ENCODE data around the gene LRRC56.

DNA sequence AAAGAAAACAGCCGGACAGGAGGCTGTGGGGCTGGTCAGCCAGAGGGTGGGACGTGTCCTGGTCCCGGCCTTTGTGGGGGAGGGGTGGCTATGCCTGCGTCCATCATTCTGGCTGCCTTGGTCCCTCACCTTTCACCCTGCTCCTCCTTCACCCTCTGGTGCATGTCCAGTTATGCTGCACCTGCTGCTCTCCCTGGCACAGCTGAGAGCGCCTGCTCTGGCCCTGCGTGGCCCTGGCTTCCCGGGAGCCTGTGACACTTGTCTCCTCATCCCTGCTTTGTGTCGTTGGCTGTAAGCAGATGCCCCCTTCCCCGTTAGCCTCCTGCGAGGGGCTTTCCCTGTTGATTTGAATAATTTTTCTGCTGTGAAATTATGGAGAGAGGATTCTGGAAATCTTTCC is 55.6 kb downstream of the LRRC56 start:
- TF ChIP-seq, protein P1, sequence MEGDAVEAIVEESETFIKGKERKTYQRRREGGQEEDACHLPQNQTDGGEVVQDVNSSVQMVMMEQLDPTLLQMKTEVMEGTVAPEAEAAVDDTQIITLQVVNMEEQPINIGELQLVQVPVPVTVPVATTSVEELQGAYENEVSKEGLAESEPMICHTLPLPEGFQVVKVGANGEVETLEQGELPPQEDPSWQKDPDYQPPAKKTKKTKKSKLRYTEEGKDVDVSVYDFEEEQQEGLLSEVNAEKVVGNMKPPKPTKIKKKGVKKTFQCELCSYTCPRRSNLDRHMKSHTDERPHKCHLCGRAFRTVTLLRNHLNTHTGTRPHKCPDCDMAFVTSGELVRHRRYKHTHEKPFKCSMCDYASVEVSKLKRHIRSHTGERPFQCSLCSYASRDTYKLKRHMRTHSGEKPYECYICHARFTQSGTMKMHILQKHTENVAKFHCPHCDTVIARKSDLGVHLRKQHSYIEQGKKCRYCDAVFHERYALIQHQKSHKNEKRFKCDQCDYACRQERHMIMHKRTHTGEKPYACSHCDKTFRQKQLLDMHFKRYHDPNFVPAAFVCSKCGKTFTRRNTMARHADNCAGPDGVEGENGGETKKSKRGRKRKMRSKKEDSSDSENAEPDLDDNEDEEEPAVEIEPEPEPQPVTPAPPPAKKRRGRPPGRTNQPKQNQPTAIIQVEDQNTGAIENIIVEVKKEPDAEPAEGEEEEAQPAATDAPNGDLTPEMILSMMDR (IDR thresholded peaks at IDR 0.05): no peak
- TF ChIP-seq POLR2A (IDR thresholded peaks at IDR 0.05): no peak
- no peak for TF ChIP-seq EP300 (IDR thresholded peaks at IDR 0.05; ENCODE audit: low read depth)
- TF ChIP-seq POLR2AphosphoS5 (IDR thresholded peaks at IDR 0.05): no peak

Measured in transverse colon (tissue), 4 donors.